GM18951 (cell line): ENCODE measurements around the gene ATP5ME.

Experiments used
- POLR2A ChIP-seq: IDR thresholded peaks from 4 replicates; pipeline ENCODE4 v1.6.1; 2011; ENCODE audit warnings: mild to moderate bottlenecking; ENCODE audit not compliant: insufficient read length, insufficient read depth; ENCODE audit errors: extremely low read depth
- in situ Hi-C: fragments of 300-500 bp; cut with MboI; formaldehyde crosslinking; loops from one replicate; pipeline ENCODE4 v1.12.0; 2022; ENCODE audit warnings: low sequenced_read_pairs, mixed read lengths, inconsistent platforms; ENCODE audit not compliant: unreplicated experiment

The ATP5ME gene

DNA sequence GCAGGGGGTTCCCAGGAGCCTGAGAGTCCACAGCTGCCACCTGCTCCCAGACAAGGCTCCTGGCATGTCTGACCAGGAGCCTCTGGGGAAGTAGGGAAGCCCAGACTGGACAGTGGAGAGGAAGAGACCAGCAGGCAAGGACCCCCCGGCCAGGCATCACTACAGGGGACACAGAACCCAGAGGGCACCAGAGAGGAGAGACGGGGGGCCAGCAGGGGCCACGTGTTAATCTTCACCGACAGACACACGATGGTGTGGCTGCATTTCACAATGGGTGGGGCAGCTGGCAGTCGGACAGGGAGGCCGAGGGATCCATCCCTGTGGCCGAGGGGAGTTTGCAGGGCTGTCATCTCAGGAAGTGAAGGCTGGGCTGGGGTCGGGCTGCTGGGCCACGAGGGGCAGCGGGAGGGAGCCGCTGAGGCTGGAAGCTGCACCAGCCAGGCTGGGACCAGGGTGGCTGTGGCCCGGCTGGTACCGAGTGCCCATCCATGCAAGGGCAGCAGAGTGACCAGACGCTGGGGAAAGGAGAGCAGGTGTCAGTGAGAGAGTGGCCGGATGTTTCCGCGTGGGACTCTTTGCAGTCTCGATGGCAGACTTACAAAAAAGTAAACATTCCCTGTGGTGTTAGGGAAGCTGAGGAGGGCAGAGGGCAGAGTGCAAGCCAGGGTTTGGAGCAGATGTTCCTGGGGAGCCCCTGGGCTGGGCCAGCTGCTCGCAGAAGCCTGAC, 44.0 kb downstream of the ATP5ME start:
- in situ Hi-C loops = no loop called here
- no peak for TF ChIP-seq POLR2A

DNA sequence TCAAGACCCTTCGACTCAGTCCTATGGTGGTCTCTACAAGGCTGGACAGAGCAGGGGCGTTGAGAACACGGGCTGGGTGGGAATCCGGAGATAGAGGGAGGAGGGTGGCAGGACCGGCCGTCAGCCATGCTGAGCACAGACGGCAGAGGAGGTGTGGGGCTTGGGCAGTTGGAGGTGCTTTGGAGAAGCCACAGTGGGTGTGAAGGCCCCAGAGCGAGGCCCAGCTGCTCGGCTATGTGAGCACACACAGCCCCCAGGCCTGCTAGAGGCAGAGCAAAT, 44.5 kb downstream of the ATP5ME start:
- in situ Hi-C loops = no loop called here
- no peak for TF ChIP-seq POLR2A

DNA sequence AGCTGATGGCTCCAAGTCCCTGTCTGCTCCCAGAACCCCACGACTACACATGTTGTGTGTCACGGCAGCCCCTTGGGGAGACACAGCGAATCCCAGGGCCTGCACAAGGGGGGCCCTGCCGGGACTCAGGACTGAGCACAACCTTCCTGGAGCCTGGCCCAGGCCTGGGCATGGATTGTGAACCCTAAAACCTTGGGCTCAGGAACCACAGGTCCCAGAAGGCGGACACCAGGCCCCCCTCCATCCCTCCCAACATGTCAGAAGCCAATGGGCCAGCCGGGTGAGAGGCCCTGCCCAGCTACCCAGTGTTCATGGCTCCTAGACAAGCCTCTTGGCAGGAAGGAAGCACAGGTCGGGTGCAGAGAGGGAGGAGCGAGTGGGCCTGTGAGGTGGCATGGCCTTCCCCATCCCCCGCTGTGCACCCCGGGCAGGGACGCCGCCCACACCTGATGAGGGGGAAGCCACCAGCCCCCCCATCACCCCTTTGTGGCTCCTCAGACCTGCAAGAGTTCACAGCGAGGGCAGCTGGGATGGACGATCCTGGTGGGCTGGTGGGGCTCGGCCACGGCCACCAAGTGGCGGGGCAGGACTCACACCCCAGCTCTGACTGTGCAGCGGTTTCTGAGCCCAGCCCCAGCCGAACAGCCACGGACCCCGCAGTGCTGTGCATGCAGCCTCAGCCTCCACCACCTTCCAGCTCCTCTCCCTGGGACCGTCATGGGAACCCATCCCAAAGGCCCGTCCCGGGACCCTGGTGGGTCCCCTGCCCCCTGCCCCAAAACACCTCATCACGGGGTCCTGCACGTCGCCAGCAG, 45.0 kb downstream of the ATP5ME start:
- TF ChIP-seq POLR2A = no peak
- in situ Hi-C loops = no loop called here

- no peak for TF ChIP-seq POLR2A
- in situ Hi-C loops = no loop called here
Observed at GRCh38 chr4:628311-628741, 45.8 kb downstream of the ATP5ME start.

- no peak for TF ChIP-seq POLR2A
Observed at GRCh38 chr4:627347-628125, 46.5 kb downstream of the ATP5ME start.

GRCh38 chr4:626201-627091, 47.6 kb downstream of the ATP5ME start:
- in situ Hi-C loops = no loop called here
- TF ChIP-seq POLR2A = no peak

More at GRCh38 chr4:627347-628125, 46.5 kb downstream of the ATP5ME start:
- in situ Hi-C loops = no loop called here

GRCh38 chr4:625631-626161, 48.4 kb downstream of the ATP5ME start:
- TF ChIP-seq POLR2A = no peak
- in situ Hi-C loops = no loop called here

- in situ Hi-C loops = no loop called here
Observed at GRCh38 chr4:624705-625590, 49.1 kb downstream of the ATP5ME start, which contains the start of gene PDE6B. TSS of gene PDE6B (plus strand) at chr4:625573. CDS start at chr4:625627, 54 bp downstream.

GRCh38 chr4:623914-624566, 50.0 kb downstream of the ATP5ME start:
- in situ Hi-C loops = no loop called here

More at GRCh38 chr4:624705-625590, 49.1 kb downstream of the ATP5ME start, which contains the start of gene PDE6B:
- no peak for TF ChIP-seq POLR2A

GRCh38 chr4:622996-623913, 50.8 kb downstream of the ATP5ME start:
- no peak for TF ChIP-seq POLR2A
- in situ Hi-C loops = no loop called here

More at GRCh38 chr4:623914-624566, 50.0 kb downstream of the ATP5ME start:
- no peak for TF ChIP-seq POLR2A
